MM.1S (cell line): ENCODE results near the gene GRM1.

Experiments
- CTCF ChIP-seq: fragments of 300-600 bp; sonication (generic); IDR thresholded peaks from 2 replicates; pipeline ENCODE4 v1.5.1; 2016; ENCODE audit warnings: antibody characterized with exemption, low read length, mixed read lengths
- EZH2 ChIP-seq: fragments of 300-600 bp; sonication (generic); optimal IDR thresholded peaks from 2 replicates; pipeline ENCODE3; 2017; ENCODE audit warnings: low read depth, mild to moderate bottlenecking, antibody characterized with exemption, low read length, mixed read lengths

GRCh38 chr6:146090474-146090873 lies 61.6 kb downstream of the GRM1 start:
- no peak for TF ChIP-seq EZH2
- no peak for TF ChIP-seq CTCF
